Stomach (tissue), 9 donors: ENCODE results near the gene LSM5. TPM values are rescaled to one million over a fixed set of nuclear protein-coding genes. Genes with fewer than 3 reads are reported as not detected.

Experiments
- DNase-seq, 2 donors: peaks; one replicate each; pipeline versions ENCODE4 v3.0.0 to v3.0.0-alpha.2; 2013 to 2019
- H3K27ac ChIP-seq, 5 donors: fragments of 200-600 bp in 4 of 5; sonication (generic) in 4 of 5; one replicate each; pipeline ENCODE4 v1.5.1; 2013 to 2019; ENCODE audit warnings: mild to moderate bottlenecking in 1 of 5, moderate library complexity in 1 of 5
- H3K27me3 ChIP-seq, 3 donors: fragments of 200-600 bp; sonication (generic); one replicate each; pipeline ENCODE4 v1.5.1; 2017 to 2019; ENCODE audit warnings: mixed run types in 1 of 3
- H3K36me3 ChIP-seq, 4 donors: fragments of 200-600 bp; sonication (generic); 1 replicate in 3 of 4; 2 replicates in 1 of 4; pipeline ENCODE4 v1.5.1; 2016 to 2019
- H3K4me1 ChIP-seq, 4 donors: fragments of 200-600 bp; sonication (generic); one replicate each; pipeline ENCODE4 v1.5.1; 2016 to 2019
- H3K4me3 ChIP-seq, 4 donors: fragments of 200-600 bp; sonication (generic) in 3 of 4; one replicate each; pipeline ENCODE4 v1.5.1; 2016 to 2019; ENCODE audit warnings: mild to moderate bottlenecking in 1 of 4
- H3K9me3 ChIP-seq, 4 donors: fragments of 200-600 bp; sonication (generic); one replicate each; pipeline ENCODE4 v1.5.1; 2016 to 2019
- CTCF ChIP-seq, 7 experiments: fragments of 450-650 bp in 4 of 7; fragments of 200-600 bp in 3 of 7; sonication (generic) in 3 of 7; IDR thresholded peaks; one replicate each; pipeline ENCODE4 v1.5.1; 2016 to 2019; ENCODE audit warnings: antibody characterized with exemption in 7 of 7, control low read depth in 2 of 7, mild to moderate bottlenecking in 1 of 7
- EP300 ChIP-seq: sonication (generic); formaldehyde crosslinking; IDR thresholded peaks from one replicate; pipeline ENCODE4 v1.6.1; 2017; ENCODE audit warnings: antibody characterized with exemption
- POLR2A ChIP-seq, 4 donors: fragments of 450-650 bp; IDR thresholded peaks; one replicate each; pipeline ENCODE4 v1.6.1; 2016; ENCODE audit warnings: antibody characterized with exemption in 4 of 4, control low read depth in 2 of 4, mild to moderate bottlenecking in 1 of 4, moderate library complexity in 1 of 4
- POLR2AphosphoS5 ChIP-seq, 3 donors: sonication (generic); formaldehyde crosslinking; IDR thresholded peaks; one replicate each; pipeline ENCODE4 v1.6.1; 2016; ENCODE audit warnings: antibody characterized with exemption in 3 of 3
- WGBS, 5 donors: extraction: QIAGEN DNeasy Blood & Tissue Kit in 3 of 5; methylation state at CpG; one replicate each; pipeline versions ENCODE4 v1.1.5 to v1.1.7; 2013 to 2018; 5-methylcytosine and 5-hydroxymethylcytosine counted together
- intact Hi-C: fragments of 100-400 bp; cut with DNase I; formaldehyde crosslinking; loops from one replicate; pipeline ENCODE4 v1.15.1; 2023; ENCODE audit warnings: low total_unique reads
- polyA plus RNA-seq, 3 donors: library from polyadenylated mRNA; stranded (reverse); fragments of 200-250 nt; gene quantifications; one replicate each; pipeline ENCODE4 v1.2.3, GENCODE V29; 2013
- total RNA-seq, 5 donors: library from RNA; depleted of rRNA; stranded (reverse); fragments of >200 nt; gene quantifications; one replicate each; pipeline versions ENCODE4 v1.1.0 to v1.2.3, GENCODE V29; 2014 to 2016
- donor health status: healthy with polysubstance abuse.
- donor health status: Bipolar disorder and iron deficiency.
- donor health status: healthy.

The LSM5 gene
- total and polyA plus RNA-seq, 8 donors, result 2.9 to 109 (median 43.8) TPM

- 69 to 83% (median 72%) methylated on average over 1 of the region's 1 CpG for WGBS, 5 donors
- intact Hi-C loops, result no loop called here
- no peak overlapping the region for H3K27ac ChIP-seq
Measured at GRCh38 chr7:32462977-32463376, 27.2 kb downstream of the LSM5 start.

GRCh38 chr7:32462451-32462850, 27.7 kb downstream of the LSM5 start:
- Histone ChIP-seq H3K9me3 (no peaks in the 10 kb centered on the region), H3K27ac (no peak overlapping the region), H3K27me3 (no peaks in the 10 kb centered on the region), H3K4me3 (no peak overlapping the region), H3K4me1 (peaks cover 0 to 5% (median 0%) of the 10 kb centered on the region in 4 donors), H3K36me3 (no peaks in the 10 kb centered on the region)
- DNase-seq, result no peak
- intact Hi-C loops, result no loop called here
- TF ChIP-seq POLR2A (IDR thresholded peaks at IDR 0.05) (no peak), EP300 (no peak), POLR2AphosphoS5 (IDR thresholded peaks at IDR 0.05) (no peak)

More at GRCh38 chr7:32462977-32463376, 27.2 kb downstream of the LSM5 start:
- Histone ChIP-seq H3K27me3 (no peaks in the 10 kb centered on the region), H3K36me3 (no peaks in the 10 kb centered on the region), H3K4me1 (peaks cover 0 to 5% (median 0%) of the 10 kb centered on the region in 4 donors), H3K4me3 (no peak overlapping the region), H3K9me3 (no peaks in the 10 kb centered on the region)
- no peak for DNase-seq
- TF ChIP-seq CTCF (IDR thresholded peaks at IDR 0.05) (no peak), POLR2AphosphoS5 (IDR thresholded peaks at IDR 0.05) (no peak), EP300 (no peak), POLR2A (IDR thresholded peaks at IDR 0.05) (no peak)

GRCh38 chr7:32461484-32461883, 28.7 kb downstream of the LSM5 start:
- DNase-seq, result peak in 1 of 2 donors; percentile 6
- Histone ChIP-seq H3K4me1 (peaks cover 0 to 5% (median 0%) of the 10 kb centered on the region in 4 donors), H3K36me3 (no peaks in the 10 kb centered on the region), H3K27ac (no peak overlapping the region), H3K4me3 (no peak overlapping the region), H3K27me3 (no peaks in the 10 kb centered on the region), H3K9me3 (no peaks in the 10 kb centered on the region)
- no peak for TF ChIP-seq POLR2A (IDR thresholded peaks at IDR 0.05)
- TF ChIP-seq CTCF (IDR thresholded peaks at IDR 0.05), result no peak
- TF ChIP-seq EP300, result no peak
- TF ChIP-seq POLR2AphosphoS5 (IDR thresholded peaks at IDR 0.05), result no peak
- intact Hi-C loops, result no loop called here
- 15 to 68% (median 53%) methylated on average over 2 of the region's 2 CpGs for WGBS, 5 donors

- Histone ChIP-seq H3K36me3 (no peaks in the 10 kb centered on the region), H3K27ac (no peak overlapping the region), H3K27me3 (no peaks in the 10 kb centered on the region), H3K4me3 (no peak overlapping the region), H3K4me1 (peaks cover 0 to 5% (median 0%) of the 10 kb centered on the region in 4 donors), H3K9me3 (no peaks in the 10 kb centered on the region)
- intact Hi-C loops, result no loop called here
- no peak for DNase-seq
- no peak for TF ChIP-seq POLR2A (IDR thresholded peaks at IDR 0.05)
- no peak for TF ChIP-seq POLR2AphosphoS5 (IDR thresholded peaks at IDR 0.05)
- TF ChIP-seq CTCF (IDR thresholded peaks at IDR 0.05), result no peak
- TF ChIP-seq EP300, result no peak
- WGBS, 5 donors, result 68 to 95% (median 83%) methylated on average over 2 of the region's 2 CpGs
Measured at GRCh38 chr7:32459788-32460187, 30.4 kb downstream of the LSM5 start.

GRCh38 chr7:32458025-32458424, 32.2 kb downstream of the LSM5 start:
- intact Hi-C loops, result no loop called here
- peaks cover 0 to 5% (median 0%) of the 10 kb centered on the region in 4 donors for H3K4me1 ChIP-seq
- no peaks in the 10 kb centered on the region for H3K9me3 ChIP-seq
- no peaks in the 10 kb centered on the region for H3K27me3 ChIP-seq
- H3K27ac ChIP-seq, result no peak overlapping the region
- H3K36me3 ChIP-seq, result no peaks in the 10 kb centered on the region
- DNase-seq, result no peak
- TF ChIP-seq CTCF (IDR thresholded peaks at IDR 0.05), result no peak
- TF ChIP-seq EP300, result no peak
- TF ChIP-seq POLR2A (IDR thresholded peaks at IDR 0.05), result no peak
- TF ChIP-seq POLR2AphosphoS5 (IDR thresholded peaks at IDR 0.05), result no peak
- WGBS, 5 donors, result 38 to 81% (median 71%) methylated on average over 3 of the region's 3 CpGs
- no peak overlapping the region for H3K4me3 ChIP-seq
